Measurements from ENCODE around the gene NET1.

Gene NET1

DNA sequence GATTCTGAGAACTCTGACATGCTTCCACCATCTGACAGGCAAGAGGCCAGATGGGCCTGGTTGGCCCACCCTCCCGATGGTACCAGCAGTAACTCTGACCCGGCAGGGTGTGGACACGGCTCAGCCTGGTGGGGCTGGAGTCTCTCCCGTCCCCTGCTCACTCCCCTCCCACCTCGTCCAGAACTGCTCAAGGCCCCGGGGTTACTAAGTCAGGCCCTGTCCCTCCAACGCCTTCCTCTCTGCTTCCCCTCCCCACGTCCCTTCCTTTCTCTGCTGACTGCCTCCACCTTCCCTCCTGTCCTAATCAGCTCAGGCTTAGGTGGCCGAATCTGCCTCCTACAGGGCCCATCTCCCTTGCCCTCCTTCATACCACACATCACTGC lies 74.5 kb downstream of the NET1 start:
- no peak for DNase-seq

DNA sequence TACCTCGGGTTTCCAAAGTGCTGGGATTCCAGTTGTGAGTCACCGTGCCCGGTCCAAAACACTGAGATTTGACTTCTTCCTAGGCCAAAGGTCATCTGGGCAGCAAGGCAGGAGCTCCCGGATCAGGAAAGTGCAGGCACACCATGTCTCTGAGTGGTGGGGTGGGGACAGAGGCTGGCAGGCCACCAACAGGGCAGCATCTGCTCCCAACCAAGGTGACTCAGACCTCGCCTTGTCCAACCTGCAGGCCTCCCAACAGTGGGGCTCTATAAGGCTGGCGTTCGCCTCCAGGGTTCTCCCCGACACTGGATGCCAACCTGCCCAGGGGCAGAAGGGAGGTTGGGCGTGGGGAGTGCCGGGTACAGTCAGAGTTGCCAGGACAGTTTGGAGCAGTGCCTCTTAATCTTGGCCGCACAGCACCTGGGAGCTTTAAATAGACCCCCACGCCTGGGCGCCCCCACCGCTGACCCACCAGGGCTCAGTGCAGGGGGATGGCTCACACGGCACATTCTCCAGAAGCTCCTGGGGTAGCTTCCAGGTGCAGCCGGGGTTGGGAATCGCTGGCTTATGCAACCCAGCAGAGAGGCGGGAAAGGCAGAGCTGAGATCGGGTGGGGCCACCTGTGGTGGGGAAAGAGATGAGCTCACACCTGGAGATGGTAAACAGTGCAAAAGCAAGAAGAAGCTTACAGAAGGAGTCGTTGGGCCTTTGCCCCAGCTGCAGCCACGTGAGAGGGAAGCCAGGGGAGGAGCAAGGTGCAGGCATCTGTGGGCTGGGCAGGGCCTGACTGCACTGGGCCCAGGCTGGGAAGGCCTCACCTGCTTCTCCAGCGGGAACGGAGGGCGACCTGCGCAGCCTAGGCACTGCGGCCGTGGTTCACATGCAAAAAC lies 76.2 kb downstream of the NET1 start:
- DNase-seq, result no peak

DNA sequence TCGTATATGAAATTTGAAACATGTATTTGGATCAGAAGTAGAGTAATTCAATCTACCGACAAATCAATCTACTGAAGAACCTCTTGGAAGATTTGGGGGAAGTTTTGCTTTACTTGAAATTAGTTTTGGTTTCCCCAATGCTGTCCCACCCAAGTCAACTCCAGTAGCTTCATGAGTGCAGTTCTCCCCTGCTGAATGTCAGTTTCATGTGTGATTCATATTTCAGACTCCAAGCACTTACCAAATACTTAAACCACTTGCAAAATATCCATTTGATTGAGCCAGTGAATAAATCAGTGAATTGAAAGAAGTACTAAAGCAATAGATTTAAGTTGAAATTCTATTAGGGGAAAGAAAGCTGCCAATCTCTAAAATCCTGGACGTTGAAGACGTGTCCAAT lies 77.7 kb downstream of the NET1 start:
- no peak for DNase-seq

DNA sequence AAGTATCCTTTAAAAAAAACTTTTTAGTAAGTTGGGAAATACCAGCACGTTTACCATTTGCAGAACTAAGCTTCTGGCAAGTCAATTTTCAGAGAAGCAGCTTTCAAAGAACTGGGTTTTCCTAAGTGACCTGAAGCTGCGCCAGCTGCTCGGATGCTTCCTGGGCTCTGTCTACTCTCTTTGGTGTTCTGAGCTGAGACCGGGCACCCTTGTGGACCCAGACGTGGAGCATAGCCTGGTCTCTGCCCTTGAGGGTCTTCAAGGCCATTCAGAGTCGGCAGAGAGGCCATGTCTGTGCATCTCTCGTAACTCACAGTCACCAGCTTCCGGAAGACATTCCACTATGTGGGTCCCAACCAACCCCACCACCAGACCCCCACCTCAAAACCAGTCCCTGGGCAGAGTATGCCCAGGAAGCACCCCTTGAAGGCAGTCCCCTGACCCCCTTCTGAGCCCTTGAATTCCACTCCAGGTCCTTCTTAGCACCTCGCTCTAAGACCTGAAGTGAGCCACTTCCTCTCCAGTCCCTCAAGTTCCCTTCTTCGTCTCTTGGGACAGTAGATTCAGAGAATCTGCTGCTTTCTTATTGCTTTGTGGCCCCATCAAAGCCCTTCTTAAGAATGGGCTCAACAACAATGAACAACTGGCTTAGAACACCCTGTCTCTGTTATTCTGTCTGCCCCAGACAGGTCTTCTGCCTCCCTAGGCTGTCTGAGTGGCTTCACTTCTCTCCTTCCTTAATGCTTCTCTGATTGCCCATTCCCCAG lies 78.5 kb downstream of the NET1 start:
- DNase-seq, result no peak

DNA sequence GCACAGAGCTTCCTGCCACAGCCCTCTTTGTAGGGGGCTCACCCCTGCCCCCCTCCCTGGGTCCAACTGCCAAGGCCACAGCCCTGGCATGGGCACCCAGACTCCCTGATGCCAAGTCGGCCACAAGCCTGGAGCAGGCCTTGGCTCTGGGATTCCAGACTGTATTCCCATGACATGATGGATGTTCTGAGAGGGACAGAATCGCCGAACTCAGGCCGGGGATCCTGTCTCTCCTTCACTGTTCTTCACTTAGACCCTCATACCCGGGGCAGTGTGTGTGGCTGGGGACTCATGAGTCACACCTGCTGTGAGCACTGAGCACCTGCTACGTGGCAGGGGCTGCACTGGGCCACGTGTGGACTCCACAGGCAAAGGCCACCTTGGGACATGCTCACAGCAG lies 79.1 kb downstream of the NET1 start:
- DNase-seq, result no peak

DNA sequence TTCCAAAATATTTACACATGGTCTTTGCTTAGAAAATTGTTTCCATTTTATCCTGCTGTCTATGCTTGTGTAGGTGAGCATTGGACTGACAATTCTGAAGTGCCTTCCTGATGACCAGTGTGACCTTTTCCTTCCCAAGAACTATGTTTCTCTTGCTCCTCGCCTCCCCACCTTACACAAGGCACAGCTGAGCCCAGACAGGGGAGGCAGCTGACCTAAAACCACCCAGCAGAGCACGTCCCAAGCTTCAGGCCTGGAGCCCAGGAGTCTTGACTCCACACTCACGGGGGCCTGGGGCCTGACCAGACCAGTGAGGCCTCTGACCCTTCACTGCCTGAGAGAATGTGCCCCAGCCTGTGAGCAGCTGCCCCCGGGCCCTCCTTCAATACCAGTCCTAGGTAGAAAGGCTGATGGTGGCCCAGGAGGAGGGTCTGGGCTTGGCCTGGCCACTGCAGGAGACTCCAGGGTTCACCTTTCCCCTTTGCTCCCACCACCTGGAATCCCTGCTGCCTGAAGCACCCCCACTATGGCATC lies 80.0 kb downstream of the NET1 start:
- no peak for DNase-seq

DNA sequence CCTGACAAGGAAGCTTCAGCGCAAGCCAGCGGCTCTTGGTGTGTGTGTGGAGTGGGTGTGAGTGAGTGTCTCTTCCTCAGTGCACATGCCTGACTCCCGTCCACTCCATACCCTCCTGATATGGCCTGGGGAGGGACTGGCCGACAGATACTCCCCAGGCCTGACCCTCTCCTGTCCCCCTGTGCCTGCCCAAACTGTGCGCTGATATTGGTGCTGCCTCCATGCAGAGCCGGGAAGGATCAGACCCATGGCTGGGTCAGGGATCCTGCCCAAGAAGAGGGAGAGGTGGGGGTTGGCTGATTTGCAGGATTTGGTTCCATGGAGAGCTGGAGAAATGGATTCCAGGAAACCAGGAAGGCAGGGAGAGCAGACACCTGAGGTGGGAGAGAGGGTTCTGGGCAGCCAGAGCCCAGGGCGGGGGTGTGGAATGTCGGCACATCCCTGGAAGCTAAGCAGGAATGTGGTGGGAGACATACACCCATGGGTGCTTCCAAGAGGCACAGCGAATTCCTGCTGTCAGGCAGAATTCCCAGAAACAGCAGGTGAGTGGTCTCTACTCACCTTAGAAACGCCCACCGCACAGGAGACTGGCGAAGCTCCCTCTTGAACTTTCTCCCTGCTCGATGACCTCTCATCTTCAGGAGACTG lies 80.7 kb downstream of the NET1 start:
- DNase-seq, result no peak

DNA sequence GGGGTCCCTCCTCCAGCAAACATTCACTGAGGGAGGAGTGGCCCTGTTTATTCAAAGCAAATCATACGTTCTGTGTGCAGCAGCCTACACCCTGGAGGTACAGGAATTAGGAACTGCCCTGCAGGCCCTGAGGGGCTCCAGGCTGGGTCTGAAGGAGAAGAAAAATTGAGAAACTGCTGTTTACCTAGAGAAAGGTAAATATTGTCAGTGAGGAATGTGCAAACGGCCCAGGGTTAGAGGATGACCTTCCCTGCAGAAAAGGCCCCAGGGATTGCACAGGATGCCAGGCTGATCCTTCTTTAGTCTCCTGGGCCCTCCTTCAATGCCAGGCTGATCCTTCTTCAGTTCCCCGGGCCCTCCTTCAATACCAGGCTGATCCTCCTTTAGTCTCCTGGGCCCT lies 81.3 kb downstream of the NET1 start:
- no peak for DNase-seq

DNA sequence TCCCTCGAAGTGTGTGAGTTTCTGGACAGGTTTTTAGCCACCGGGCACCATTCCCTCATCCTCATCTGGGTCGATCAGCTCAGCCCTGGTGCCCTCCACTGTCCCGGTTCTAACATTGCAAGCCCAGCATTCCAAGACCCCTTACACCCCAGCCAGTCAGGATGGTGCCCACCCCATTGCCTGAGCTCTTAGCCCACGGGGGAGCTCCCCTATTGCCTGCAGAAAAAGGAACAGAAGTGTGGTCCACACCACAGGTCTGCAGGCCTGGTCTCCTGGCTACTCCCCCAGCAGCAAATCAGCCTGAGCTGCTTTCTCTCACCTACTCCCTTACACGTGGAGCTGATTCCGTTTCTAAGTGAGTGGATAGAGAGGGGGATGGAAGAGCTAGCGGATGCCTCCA lies 82.3 kb downstream of the NET1 start:
- DNase-seq, result no peak

DNA sequence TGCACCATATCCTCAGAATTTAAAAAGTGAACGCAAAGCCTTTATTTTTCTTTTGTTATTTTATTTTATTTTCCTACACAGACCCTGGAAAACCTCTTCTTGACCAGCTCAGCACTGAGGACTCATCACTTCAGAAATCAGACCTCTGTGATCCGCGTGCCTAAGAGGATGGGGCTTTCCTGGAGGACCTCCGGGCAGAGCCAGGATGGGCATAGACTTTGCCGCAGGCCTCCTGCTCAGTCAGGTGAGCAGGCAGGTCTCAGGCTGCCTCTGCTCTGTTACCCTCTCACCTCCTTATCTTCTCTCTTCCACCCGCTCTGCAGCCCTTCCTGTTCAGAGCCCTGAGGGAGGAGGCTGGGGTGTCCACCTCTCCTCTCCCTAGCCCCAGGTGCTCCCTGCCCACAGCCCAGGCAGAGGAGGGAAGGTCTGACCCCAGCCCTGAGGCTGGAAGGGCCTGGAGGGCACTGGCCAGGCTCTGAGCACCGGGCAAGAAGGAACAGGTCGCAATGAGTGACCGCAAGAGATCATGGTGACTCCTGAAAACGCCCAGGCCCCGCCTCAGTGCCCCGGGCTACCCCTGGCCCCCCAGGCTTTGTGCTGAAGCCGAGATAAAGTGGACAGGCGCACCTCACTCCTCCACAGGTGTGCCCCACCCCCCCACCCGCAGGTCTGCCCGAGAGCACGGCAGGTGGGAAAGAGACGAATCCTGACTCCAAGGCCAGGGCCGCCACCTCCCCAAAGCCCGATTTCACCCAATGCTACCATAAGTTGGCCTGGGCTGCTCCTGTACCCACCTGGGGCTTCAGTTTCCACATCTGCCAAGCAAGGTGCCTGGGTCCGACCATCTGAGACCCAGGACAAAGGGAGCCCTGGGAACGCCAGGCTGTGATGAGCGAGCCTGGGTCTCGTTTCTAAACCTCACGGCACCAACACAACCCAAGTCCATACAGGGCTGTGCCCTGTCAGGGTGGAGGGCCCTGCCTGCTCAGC lies 84.2 kb downstream of the NET1 start:
- no peak for DNase-seq

DNA sequence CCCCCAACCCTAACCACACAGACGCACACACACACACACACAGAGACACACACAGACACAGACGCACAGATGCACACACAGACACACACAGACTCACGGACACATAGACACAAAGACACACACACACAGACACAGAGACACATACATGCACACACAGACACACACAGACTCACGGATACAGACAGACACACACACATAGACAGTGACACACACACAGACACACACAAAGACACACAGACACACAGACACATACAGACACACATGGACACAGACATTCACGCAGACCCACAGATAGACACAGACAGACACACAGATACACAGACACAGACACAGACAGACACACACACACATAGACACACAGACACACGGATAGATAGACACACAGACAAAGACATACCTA lies 84.9 kb downstream of the NET1 start:
- no peak for DNase-seq

DNA sequence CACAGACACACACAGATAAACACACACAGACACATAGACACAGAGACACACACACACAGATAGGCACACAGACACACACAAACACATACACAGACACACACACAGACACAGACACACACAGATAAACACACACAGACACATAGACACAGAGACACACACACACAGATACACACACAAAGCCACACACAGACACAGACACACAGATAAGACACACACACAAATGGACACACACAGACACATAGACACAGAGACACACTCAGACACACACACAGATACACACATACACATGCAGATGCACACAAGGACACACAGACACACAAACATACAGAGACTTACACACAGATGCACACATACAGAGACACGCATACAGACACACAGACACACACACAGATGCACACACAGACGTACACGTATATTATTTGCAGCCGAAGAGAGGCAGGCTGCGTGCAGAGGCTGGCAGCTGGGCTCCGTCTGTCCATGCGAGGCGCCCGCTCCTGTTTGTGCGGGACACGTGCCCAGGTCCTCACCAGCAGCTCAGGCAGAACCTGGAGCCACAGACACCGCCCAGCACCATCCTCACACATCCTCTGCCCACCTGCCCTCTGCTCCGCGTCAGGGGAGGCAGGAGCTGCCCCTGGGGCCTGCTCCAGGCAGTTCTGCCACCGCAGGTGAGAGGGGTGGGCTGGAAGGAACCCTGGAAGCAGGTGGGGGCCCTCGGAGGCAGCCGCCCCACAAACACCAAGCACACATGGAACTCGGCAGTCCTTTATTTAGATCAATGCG lies 85.8 kb downstream of the NET1 start:
- no peak for DNase-seq

DNA sequence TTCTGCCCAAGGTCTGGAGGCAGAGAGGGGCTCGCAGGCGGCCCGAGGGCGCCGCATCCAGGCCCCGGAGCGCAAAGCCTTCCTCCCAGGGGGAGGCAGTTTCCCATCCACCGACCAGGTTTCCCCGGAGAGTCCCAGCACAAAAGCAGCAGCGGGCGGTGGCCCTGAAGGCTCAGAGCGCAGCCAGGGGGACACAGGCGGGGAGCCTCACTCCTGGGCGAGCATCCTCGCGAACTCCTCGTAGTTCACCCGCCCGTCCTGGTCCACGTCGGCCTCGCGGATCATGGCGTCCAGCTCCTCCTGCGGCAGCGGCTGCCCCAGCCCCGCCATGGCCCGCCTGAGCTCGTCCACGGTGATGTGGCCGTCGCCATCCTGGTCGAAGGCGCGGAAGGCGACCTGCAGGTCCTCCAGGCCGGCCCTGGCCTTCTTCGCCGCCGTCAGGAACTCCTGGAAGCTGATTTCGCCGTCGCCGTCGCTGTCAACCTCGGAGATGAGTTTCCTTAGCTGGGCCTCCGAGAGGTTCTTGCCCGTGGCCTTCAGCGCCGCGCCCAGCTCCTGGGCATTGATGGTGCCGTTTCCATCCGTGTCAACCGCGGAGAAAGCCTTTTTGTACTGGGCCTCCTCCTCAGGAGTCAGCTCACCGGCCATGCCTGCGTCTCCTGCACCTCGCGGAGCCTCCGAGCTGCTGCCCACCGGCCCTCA lies 86.6 kb downstream of the NET1 start:
- no peak for DNase-seq

DNA sequence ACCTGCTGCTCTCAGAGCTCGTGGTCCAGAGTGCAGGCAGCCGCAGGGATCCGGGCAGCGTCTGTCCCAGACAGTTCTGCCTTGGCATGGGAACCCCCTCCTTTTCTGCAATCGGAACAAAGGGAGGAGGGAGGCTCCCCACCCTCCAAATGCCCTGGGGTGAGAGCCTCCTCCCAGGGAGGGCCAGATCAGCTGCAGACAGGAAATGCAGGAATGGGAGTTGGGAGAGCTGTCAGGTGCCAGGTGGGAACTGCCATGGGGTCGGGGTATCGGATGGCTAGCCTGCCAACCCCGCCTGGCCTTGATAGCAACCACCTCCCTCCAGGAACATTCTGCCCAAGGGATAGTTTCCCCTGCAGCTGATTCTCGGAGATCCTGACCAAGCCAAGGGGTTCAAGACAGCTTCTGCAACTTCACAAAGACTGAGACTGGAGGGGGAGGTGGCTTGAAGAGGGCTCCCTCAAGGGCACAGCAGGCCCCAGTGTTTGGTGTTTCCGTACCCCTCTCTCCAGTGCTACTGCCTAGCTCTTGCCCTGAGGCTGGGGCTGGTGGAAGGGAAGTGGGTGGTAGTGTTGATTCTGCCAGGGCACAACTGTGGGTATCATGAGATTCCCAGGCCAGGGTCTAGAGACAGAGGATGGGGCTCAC lies 87.3 kb downstream of the NET1 start, which contains the start of gene CALML5:
Gene CALML5 (minus strand): TSS at position 78 of the 648 bp plus-strand sequence. CDS start 132 bp downstream, outside the sequence.
- no peak for DNase-seq

DNA sequence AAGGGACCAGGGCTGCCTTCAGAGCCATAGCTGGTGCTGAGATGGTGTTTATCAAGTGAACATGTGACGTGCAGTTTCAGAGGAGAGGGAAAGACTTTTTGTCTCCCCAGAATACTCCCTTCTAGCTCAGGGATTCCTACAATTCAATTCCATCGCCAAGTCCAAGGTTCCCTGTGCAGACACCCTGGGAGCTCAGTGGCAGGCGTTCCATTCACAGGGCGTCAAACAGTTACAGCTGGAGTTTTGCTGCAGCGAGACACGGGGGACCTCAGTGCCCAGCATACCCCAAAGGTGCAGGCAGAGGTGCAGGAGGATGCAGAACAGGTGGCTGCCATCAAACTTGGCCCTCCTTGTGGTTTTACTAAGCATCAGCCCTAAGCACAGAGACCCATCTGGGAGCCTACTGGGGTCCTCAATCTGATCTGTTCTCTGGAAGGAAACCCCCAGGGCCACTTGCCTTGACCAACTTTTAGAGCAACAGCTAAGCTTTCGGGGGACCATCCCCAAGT lies 87.9 kb downstream of the NET1 start:
- no peak for DNase-seq

DNA sequence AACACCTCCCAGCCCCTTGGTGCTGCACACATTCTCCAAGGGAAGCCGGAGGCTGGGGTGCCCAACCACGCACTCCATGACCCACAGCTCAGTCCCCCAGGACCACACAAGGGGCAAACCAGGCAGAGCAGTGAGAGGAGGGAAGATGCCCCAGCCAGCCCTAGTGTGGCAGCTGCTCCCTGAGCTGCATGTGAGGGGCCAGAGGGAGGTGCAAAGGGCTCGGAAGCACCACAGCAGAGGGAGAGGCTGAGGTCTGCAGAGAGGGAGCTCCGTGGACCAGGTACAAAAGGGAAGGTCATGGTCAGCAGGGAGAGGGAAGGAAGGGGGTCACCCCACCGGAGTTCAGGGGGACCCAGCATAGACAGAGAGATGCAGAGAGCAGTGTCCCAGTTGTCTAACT lies 88.6 kb downstream of the NET1 start:
- no peak for DNase-seq

DNA sequence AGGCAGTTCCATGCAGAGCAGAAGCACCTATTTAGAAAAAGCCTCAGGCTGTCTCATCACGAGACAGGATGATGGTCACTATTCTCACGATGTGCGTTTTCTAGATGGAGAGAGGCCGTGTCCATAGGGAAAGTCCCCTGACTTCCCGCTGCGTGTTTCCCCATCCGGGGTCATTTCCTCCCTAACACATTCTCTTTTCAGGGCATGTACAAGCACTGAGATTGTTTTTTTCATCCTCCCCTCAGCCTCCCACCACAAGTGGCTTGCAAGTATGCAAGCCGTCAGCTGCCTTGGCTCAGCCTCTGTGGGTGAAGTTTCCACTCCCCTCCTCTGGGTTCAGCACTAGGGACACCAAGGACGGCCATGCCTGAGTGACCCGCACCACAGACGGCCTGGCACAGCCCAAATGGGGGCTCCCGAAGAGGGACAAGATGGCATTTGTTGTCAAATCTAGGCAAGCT lies 89.7 kb downstream of the NET1 start:
- DNase-seq, result no peak

DNA sequence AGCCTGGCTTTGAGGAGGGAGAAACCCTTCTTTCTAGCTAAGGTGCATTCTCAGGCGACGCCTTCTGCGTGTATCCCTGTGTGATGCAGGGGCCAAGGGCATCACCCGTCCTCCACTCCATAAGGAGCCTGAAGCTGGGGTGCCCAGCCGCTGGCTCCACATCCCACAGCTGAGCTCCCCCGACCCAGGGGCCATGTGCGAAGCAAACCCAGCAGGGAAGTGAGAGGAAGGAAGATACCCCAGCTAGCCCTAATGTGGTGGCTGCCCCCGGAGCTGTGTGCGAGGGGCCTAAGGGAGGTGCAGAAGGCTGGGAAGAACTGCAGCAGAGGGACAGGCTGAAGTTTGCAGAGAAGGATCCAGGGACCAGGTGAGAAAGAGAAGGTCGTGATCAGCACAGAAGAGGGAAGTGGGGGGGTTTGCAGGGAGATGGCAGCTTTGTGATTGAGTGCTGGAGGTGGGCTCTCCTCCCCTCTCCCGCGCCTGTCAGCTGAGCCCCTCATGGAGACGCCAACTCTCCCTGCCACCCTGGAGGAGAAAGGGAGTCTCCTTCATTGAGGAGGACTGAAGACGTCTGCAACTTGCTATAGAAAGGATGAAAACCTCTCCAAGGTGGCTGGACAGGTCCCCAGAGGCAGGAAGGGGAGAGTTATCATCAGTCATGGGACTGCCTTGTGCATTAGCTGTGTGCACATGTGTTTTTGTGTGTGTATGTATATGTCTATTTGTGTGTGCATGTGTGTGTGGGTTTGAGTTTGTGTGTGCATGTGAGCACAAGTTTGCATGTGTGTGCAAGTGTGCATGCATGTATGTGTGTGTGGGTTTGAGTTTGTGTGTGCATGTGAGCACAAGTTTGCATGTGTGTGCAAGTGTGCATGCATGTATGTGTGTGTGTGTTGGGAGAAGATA lies 90.5 kb downstream of the NET1 start:
- no peak for DNase-seq

DNA sequence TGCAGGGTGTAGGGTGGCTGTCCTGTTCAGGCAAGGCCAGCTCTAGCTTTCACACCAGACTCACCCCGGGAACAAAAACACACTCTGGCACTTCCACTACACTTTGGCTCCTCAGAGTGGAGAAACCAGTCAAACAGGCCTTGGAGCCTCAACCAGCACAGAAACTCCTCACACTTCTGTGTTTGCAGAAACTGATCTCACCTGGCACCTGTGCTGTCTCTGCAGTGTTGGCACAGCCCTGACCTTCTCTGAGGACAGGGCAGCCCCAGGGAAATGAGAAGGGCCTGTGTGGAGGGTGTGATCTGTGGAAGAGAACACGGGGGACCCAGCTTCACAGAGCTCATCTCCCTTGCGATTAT lies 91.1 kb downstream of the NET1 start:
- DNase-seq, result no peak

Measured in amniotic stem cell (primary cell).